Activated CD4-positive, alpha-beta T cell treated with anti-CD3 and anti-CD28 coated beads, Interleukin-2, amount 10 ng/mL, durations not matched to agents 24 days and 14 days (primary cell): Measurements from ENCODE around the gene ARMH1. TPM values are rescaled to one million over a fixed set of nuclear protein-coding genes. Genes with fewer than 3 reads are reported as not detected.

Experiments used
- DNase-seq: peaks from one replicate; pipeline ENCODE4 v3.0.0; 2022
- H3K27ac Mint-ChIP-seq: one replicate; pipeline ENCODE4 v1.8.0; 2022; ENCODE audit warnings: mild to moderate bottlenecking, mixed read lengths
- H3K27me3 Mint-ChIP-seq: one replicate; pipeline ENCODE4 v1.8.0; 2022; ENCODE audit warnings: mixed read lengths
- H3K36me3 Mint-ChIP-seq: one replicate; pipeline ENCODE4 v1.8.0; 2022; ENCODE audit warnings: low read depth, mild to moderate bottlenecking, mixed read lengths
- H3K4me1 Mint-ChIP-seq: one replicate; pipeline ENCODE4 v1.8.0; 2021; ENCODE audit warnings: mixed read lengths
- H3K4me3 Mint-ChIP-seq: one replicate; pipeline ENCODE4 v1.8.0; 2022; ENCODE audit warnings: mild to moderate bottlenecking, moderate library complexity, mixed read lengths
- H3K9me3 Mint-ChIP-seq: one replicate; pipeline ENCODE4 v1.8.0; 2021; ENCODE audit warnings: mixed read lengths
- intact Hi-C: fragments of 100-400 bp; cut with micrococcal nuclease; formaldehyde crosslinking; loops from one replicate; pipeline ENCODE4 v1.15.1; 2023
- total RNA-seq: library from RNA; stranded (reverse); gene quantifications from 2 replicates; pipeline ENCODE4 v1.2.3, GENCODE V29; 2022

Gene ARMH1
- total RNA-seq, 1 donor from 2014 or later: 133 TPM

- Mint-ChIP-seq H3K4me1 (peaks cover 28% of the 10 kb centered on the region), H3K27me3 (no peaks in the 10 kb centered on the region), H3K4me3 (no peak overlapping the region), H3K9me3 (no peaks in the 10 kb centered on the region), H3K36me3 (peaks cover 3% of the 10 kb centered on the region), H3K27ac (no peak overlapping the region)
- no peak for DNase-seq
- intact Hi-C loops: no loop called here
Observed at GRCh38 chr1:44670751-44671640, 3.5 kb upstream of the ARMH1 start.

DNA sequence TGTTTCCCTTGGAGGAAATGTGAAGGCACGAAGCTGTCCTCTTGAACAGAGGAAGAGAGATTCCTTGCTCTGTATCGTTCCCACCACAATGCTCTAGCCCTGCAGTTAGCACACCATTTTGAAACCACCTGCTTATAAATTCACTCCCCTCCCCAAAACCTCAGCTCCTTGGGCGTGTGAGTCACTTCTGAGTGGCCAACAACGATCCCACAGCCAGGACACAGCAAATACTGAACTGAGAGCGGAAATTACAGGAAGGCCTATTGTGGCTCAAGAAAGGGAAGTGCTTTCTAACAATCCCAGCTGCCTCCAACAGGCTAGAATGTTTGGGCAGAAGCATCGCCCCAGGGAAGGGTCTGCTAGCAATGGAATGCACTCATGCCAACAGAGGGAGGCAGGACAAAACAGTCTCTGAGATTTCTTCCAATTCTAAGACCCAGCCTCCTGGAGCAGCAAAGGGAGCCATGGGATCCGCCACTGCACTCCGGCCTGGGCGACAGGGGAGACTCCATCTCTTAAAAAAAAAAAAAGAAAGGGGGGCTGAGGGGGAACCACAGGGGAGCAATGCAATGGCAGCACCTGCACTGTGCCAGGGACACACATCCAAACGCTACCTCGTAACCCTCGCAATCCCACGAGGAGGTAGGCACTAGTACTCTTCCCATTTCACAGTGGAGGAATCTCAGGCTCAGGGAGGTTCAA, 2.1 kb upstream of the ARMH1 start:
- Mint-ChIP-seq H3K4me1 (peaks cover 28% of the 10 kb centered on the region), H3K4me3 (peak overlapping the region; percentile 50), H3K36me3 (peaks cover 3% of the 10 kb centered on the region), H3K27me3 (no peaks in the 10 kb centered on the region), H3K27ac (peak overlapping the region; percentile 66), H3K9me3 (no peaks in the 10 kb centered on the region)
- intact Hi-C loops: no loop called here
- peak; percentile 69 for DNase-seq

GRCh38 chr1:44672961-44673674, 1.4 kb upstream of the ARMH1 start:
- peak overlapping the region; percentile 85 for H3K4me3 Mint-ChIP-seq
- no peak for DNase-seq
- peaks cover 28% of the 10 kb centered on the region for H3K4me1 Mint-ChIP-seq
- peak overlapping the region; percentile 34 for H3K27ac Mint-ChIP-seq
- peaks cover 3% of the 10 kb centered on the region for H3K36me3 Mint-ChIP-seq
- intact Hi-C loops: no loop called here
- H3K27me3 Mint-ChIP-seq: no peaks in the 10 kb centered on the region
- H3K9me3 Mint-ChIP-seq: no peaks in the 10 kb centered on the region

DNA sequence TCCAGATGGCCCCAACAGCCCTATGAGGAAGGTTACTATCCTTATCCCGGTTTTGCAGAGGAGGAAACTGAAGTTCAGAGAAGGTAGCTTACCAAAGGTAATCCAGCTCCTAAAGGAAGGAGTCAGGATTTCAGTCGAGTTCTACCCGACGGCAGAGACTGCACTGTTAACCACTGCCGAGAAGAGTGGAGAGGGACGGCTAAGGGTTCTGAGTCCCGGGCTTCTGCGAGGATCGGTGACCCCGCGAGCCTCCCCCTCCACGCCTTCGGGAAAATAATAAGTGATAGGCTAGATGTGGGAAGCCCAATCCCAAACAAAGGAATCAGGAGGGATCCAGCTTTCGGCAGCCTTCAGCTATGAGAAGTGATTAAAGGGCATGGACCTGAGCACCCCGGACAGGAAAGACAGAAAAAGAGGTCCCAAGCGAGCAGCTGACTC, 820 bp upstream of the ARMH1 start:
- no peaks in the 10 kb centered on the region for H3K9me3 Mint-ChIP-seq
- peak overlapping the region; percentile 34 for H3K27ac Mint-ChIP-seq
- intact Hi-C loops: loop anchor here (1.0 kb wide), 3 partner anchors 42 to 318 kb away; partner anchors contain the start of genes ERI3 and KIF2C
- peaks cover 3% of the 10 kb centered on the region for H3K36me3 Mint-ChIP-seq
- no peak for DNase-seq
- H3K4me3 Mint-ChIP-seq: peak overlapping the region; percentile 85
- peaks cover 28% of the 10 kb centered on the region for H3K4me1 Mint-ChIP-seq
- H3K27me3 Mint-ChIP-seq: no peaks in the 10 kb centered on the region

DNA sequence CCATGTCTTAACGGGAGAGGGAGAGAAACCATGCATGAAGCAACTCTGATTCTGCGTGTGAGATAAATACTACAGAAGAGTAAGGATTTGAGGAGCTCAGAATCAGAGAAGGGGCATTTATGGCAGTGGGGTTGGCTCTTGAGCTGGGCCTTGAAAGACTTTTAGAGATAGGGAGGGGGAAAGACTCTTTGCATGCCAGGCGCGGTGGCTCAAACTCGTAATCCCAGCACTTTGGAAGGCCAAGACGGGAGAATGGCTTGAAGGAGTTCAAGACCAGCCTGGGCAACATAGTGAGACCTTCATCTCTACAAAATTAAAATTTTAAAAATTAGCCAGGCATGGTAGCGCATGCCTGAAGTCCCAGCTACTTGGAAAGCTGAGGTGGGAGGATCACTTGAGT, 672 bp downstream of the ARMH1 start:
- H3K36me3 Mint-ChIP-seq: peaks cover 1% of the 10 kb centered on the region
- peaks cover 28% of the 10 kb centered on the region for H3K4me1 Mint-ChIP-seq
- peak overlapping the region; percentile 85 for H3K4me3 Mint-ChIP-seq
- DNase-seq: no peak
- H3K9me3 Mint-ChIP-seq: no peaks in the 10 kb centered on the region
- H3K27me3 Mint-ChIP-seq: no peaks in the 10 kb centered on the region
- peak overlapping the region; percentile 81 for H3K27ac Mint-ChIP-seq
- intact Hi-C loops: no loop called here

GRCh38 chr1:44676484-44677200, 2.1 kb downstream of the ARMH1 start:
- Mint-ChIP-seq H3K4me1 (peaks cover 25% of the 10 kb centered on the region), H3K9me3 (no peaks in the 10 kb centered on the region), H3K27ac (no peak overlapping the region), H3K27me3 (no peaks in the 10 kb centered on the region), H3K36me3 (peaks cover 2% of the 10 kb centered on the region), H3K4me3 (no peak overlapping the region)
- intact Hi-C loops: no loop called here
- DNase-seq: no peak

DNA sequence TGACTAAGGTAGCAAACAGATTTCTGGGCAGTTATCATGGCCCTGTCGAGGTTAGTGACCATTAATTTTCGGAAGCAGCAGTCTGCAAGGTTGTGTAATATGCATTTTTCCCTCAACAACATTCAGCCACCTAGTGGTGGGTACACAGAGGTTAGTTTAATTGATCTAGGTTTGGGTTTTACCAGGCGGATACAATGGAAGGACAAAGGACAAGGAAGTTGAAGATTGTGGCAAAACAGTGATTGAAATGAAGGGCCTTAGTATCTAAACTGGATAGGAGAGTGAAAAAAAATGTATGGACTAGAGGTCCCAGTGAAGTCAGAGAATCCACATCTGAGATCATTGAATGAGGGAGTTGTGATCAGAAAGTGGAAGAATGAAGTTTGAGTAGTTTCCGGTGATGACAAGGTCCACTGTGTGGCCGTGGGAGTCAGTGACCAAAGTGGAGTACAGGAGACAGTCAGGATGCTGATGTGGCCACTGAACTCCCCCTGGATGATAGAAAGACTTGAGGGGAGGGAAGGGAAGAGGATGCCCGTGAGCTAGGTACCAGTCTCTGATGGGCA, 2.8 kb downstream of the ARMH1 start:
- DNase-seq: peak; percentile 61
- Mint-ChIP-seq H3K4me1 (peaks cover 20% of the 10 kb centered on the region), H3K4me3 (no peak overlapping the region), H3K36me3 (peaks cover 2% of the 10 kb centered on the region), H3K27me3 (no peaks in the 10 kb centered on the region), H3K9me3 (no peaks in the 10 kb centered on the region), H3K27ac (no peak overlapping the region)
- intact Hi-C loops: no loop called here

DNA sequence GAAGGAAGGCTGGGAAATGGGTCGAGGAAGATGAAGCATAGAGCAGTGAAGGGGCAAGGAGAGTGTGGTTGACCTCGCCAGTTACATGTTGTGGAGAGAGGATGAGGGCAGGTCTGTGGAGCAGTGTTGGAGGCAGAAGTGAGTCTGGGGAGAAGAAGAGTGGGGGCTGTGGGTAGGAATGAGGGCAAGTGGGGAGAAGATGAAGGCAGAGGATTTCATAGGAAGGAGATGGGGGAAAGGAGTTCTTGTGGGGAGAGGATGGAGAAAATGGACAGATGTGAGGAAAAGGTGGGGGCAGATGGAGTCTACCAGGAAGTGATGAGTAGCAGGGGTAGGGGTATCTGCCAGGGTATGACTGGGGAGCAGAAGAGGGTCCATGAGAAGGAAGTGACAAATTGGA, 3.6 kb downstream of the ARMH1 start:
- H3K4me3 Mint-ChIP-seq: no peak overlapping the region
- intact Hi-C loops: no loop called here
- no peaks in the 10 kb centered on the region for H3K9me3 Mint-ChIP-seq
- no peaks in the 10 kb centered on the region for H3K27me3 Mint-ChIP-seq
- DNase-seq: no peak
- peaks cover 16% of the 10 kb centered on the region for H3K4me1 Mint-ChIP-seq
- H3K36me3 Mint-ChIP-seq: peaks cover 2% of the 10 kb centered on the region
- no peak overlapping the region for H3K27ac Mint-ChIP-seq

- Mint-ChIP-seq H3K4me3 (no peak overlapping the region), H3K27me3 (no peaks in the 10 kb centered on the region), H3K4me1 (peaks cover 11% of the 10 kb centered on the region), H3K36me3 (peaks cover 2% of the 10 kb centered on the region), H3K27ac (no peak overlapping the region), H3K9me3 (no peaks in the 10 kb centered on the region)
- intact Hi-C loops: no loop called here
- DNase-seq: no peak
Observed at GRCh38 chr1:44678626-44679025, 4.1 kb downstream of the ARMH1 start.

DNA sequence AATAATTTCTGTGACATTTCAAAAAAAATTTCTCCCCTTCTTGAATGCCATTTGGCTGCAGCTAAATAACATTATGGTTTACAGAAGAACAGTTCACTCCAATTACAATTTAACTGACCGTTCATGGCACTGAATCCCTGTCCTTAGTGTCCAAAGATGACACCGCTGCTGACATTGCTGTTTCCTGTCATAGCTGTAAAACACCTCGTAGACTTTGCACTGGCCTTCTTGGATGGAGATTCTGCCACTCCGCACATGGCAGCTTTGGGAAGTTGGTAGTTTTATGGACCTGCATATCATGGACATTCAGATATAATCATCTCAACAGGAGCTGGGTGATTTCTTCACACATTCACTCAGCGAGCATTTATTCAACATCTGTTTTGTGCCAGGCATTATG, 5.0 kb downstream of the ARMH1 start:
- H3K27me3 Mint-ChIP-seq: no peaks in the 10 kb centered on the region
- H3K36me3 Mint-ChIP-seq: peaks cover 2% of the 10 kb centered on the region
- peaks cover 11% of the 10 kb centered on the region for H3K4me1 Mint-ChIP-seq
- intact Hi-C loops: no loop called here
- H3K4me3 Mint-ChIP-seq: no peak overlapping the region
- no peaks in the 10 kb centered on the region for H3K9me3 Mint-ChIP-seq
- H3K27ac Mint-ChIP-seq: no peak overlapping the region
- no peak for DNase-seq

- peaks cover 8% of the 10 kb centered on the region for H3K4me1 Mint-ChIP-seq
- peaks cover 2% of the 10 kb centered on the region for H3K36me3 Mint-ChIP-seq
- no peak overlapping the region for H3K27ac Mint-ChIP-seq
- no peak overlapping the region for H3K4me3 Mint-ChIP-seq
- intact Hi-C loops: no loop called here
- H3K27me3 Mint-ChIP-seq: no peaks in the 10 kb centered on the region
- H3K9me3 Mint-ChIP-seq: no peaks in the 10 kb centered on the region
- DNase-seq: no peak
Observed at GRCh38 chr1:44681905-44682882, 7.7 kb downstream of the ARMH1 start.

- Mint-ChIP-seq H3K27me3 (no peaks in the 10 kb centered on the region), H3K9me3 (no peaks in the 10 kb centered on the region), H3K4me3 (no peak overlapping the region), H3K27ac (no peak overlapping the region), H3K36me3 (peaks cover 2% of the 10 kb centered on the region), H3K4me1 (peaks cover 8% of the 10 kb centered on the region)
- intact Hi-C loops: no loop called here
- no peak for DNase-seq
Observed at GRCh38 chr1:44682883-44683265, 8.4 kb downstream of the ARMH1 start.
